Measurements from ENCODE around the gene MACF1.

Gene MACF1

DNA sequence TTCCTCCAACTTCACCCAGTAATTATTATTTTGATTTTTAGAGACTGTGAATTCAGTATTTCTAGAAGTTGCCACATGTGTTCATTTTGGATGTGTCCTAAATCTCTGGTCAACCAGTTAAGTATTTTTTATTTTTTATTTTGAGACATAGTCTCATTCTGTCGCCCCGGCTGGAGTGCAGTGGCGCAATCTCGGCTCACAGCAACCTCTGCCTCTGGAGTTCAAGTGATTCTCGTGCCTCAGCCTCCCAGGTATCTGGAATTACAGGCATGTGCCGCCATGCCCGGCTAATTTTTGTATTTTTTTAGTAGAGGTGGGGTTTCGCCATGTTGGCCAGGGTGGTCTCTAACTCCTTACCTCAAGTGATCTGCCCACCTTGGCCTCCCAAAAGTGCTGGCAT lies 8.0 kb downstream of the MACF1 start:
- Histone ChIP-seq H3K4ac (ENCODE audit: low read depth, low read length) (peak overlapping the region; percentile 58), H2AK5ac (ENCODE audit: low read length) (no peak overlapping the region), H4K8ac (ENCODE audit: low read depth, low read length) (peak overlapping the region; percentile 15), H3K9ac (ENCODE audit: low read length) (no peak overlapping the region), H4K12ac (ENCODE audit: low read depth, low read length) (no peak overlapping the region), H3K27me3 (ENCODE audit: insufficient read depth, low read length) (no peaks in the 10 kb centered on the region), H3K79me1 (ENCODE audit: low read length) (peaks cover 18% of the 10 kb centered on the region), H3K4me3 (ENCODE audit: low read depth, low read length) (no peak overlapping the region), H2AFZ (ENCODE audit: insufficient read depth, low read length, poor library complexity) (no peak overlapping the region), H3K4me1 (ENCODE audit: control insufficient read depth in 1 of 2, insufficient read depth in 2 of 2, low read length in 2 of 2) (peaks cover 21 to 25% of the 10 kb centered on the region in 2 experiments), H3K36me3 (ENCODE audit: control insufficient read depth in 1 of 2, insufficient read depth in 2 of 2, low read length in 2 of 2) (no peaks in the 10 kb centered on the region), H3K23ac (ENCODE audit: low read length) (no peak overlapping the region), H4K91ac (ENCODE audit: low read depth, low read length) (peak overlapping the region; percentile 74), H3K79me2 (ENCODE audit: control insufficient read depth, insufficient read depth, low read length, poor library complexity) (peaks cover 9% of the 10 kb centered on the region), H3K27ac (ENCODE audit: low read depth, low read length) (peak overlapping the region; percentile 88), H3K9me3 (ENCODE audit: insufficient read depth, low read depth, low read length) (peaks cover 2% of the 10 kb centered on the region), H3K4me2 (ENCODE audit: low read length) (no peak overlapping the region), H3K18ac (ENCODE audit: low read length) (no peak overlapping the region), H2BK12ac (ENCODE audit: low read length) (no peak overlapping the region), H2BK5ac (ENCODE audit: low read depth, low read length, poor library complexity) (peak overlapping the region; percentile 78), H2BK120ac (ENCODE audit: insufficient read depth, low read length, poor library complexity) (peak overlapping the region; percentile 97), H3K14ac (ENCODE audit: low read length) (peak overlapping the region; percentile 69)
- peak; percentile 68 for DNase-seq
- WGBS (ENCODE audit: extremely low coverage, insufficient coverage, insufficient read length): no CpG with 5 or more reads among the region's 8 CpGs

- no peak overlapping the region for H3K4ac ChIP-seq (ENCODE audit: low read depth, low read length)
- H2BK120ac ChIP-seq (ENCODE audit: insufficient read depth, low read length, poor library complexity): no peak overlapping the region
- H3K79me1 ChIP-seq (ENCODE audit: low read length): peaks cover 18% of the 10 kb centered on the region
- H4K91ac ChIP-seq (ENCODE audit: low read depth, low read length): peak overlapping the region; percentile 20
- peak; percentile 71 to 87 for DNase-seq
- H4K12ac ChIP-seq (ENCODE audit: low read depth, low read length): no peak overlapping the region
- no peak overlapping the region for H2AFZ ChIP-seq (ENCODE audit: insufficient read depth, low read length, poor library complexity)
- H3K23ac ChIP-seq (ENCODE audit: low read length): no peak overlapping the region
- H3K4me2 ChIP-seq (ENCODE audit: low read length): peak overlapping the region; percentile 52
- H3K18ac ChIP-seq (ENCODE audit: low read length): no peak overlapping the region
- H3K9ac ChIP-seq (ENCODE audit: low read length): no peak overlapping the region
- WGBS (ENCODE audit: extremely low coverage, insufficient coverage, insufficient read length): no CpG with 5 or more reads among the region's 7 CpGs
- peaks cover 10% of the 10 kb centered on the region for H3K79me2 ChIP-seq (ENCODE audit: control insufficient read depth, insufficient read depth, low read length, poor library complexity)
- H4K8ac ChIP-seq (ENCODE audit: low read depth, low read length): no peak overlapping the region
- peak overlapping the region; percentile 53 for H2BK5ac ChIP-seq (ENCODE audit: low read depth, low read length, poor library complexity)
- no peak overlapping the region for H3K14ac ChIP-seq (ENCODE audit: low read length)
- no peak overlapping the region for H2AK5ac ChIP-seq (ENCODE audit: low read length)
- H3K4me3 ChIP-seq (ENCODE audit: low read depth, low read length): no peak overlapping the region
- H3K27ac ChIP-seq (ENCODE audit: low read depth, low read length): peak overlapping the region; percentile 98
- H3K9me3 ChIP-seq (ENCODE audit: insufficient read depth, low read depth, low read length): peaks cover 2% of the 10 kb centered on the region
- H3K27me3 ChIP-seq (ENCODE audit: insufficient read depth, low read length): no peaks in the 10 kb centered on the region
- H3K36me3 ChIP-seq (ENCODE audit: control insufficient read depth in 1 of 2, insufficient read depth in 2 of 2, low read length in 2 of 2): no peaks in the 10 kb centered on the region
- peak overlapping the region; percentile 6 for H2BK12ac ChIP-seq (ENCODE audit: low read length)
- peaks cover 21 to 25% of the 10 kb centered on the region in 2 experiments for H3K4me1 ChIP-seq (ENCODE audit: control insufficient read depth in 1 of 2, insufficient read depth in 2 of 2, low read length in 2 of 2)
These were observed 9.1 kb downstream of the MACF1 start for GRCh38 chr1:39213511-39214002.

GRCh38 chr1:39214021-39214713 lies 9.7 kb downstream of the MACF1 start:
- Histone ChIP-seq H3K14ac (ENCODE audit: low read length) (no peak overlapping the region), H4K8ac (ENCODE audit: low read depth, low read length) (no peak overlapping the region), H2AFZ (ENCODE audit: insufficient read depth, low read length, poor library complexity) (no peak overlapping the region), H3K79me2 (ENCODE audit: control insufficient read depth, insufficient read depth, low read length, poor library complexity) (peaks cover 10% of the 10 kb centered on the region), H4K12ac (ENCODE audit: low read depth, low read length) (no peak overlapping the region), H3K27ac (ENCODE audit: low read depth, low read length) (peak overlapping the region; percentile 98), H3K36me3 (ENCODE audit: control insufficient read depth in 1 of 2, insufficient read depth in 2 of 2, low read length in 2 of 2) (no peaks in the 10 kb centered on the region), H3K4me3 (ENCODE audit: low read depth, low read length) (no peak overlapping the region), H4K91ac (ENCODE audit: low read depth, low read length) (peak overlapping the region; percentile 82), H2BK12ac (ENCODE audit: low read length) (peak overlapping the region; percentile 25), H3K9me3 (ENCODE audit: insufficient read depth, low read depth, low read length) (peaks cover 2% of the 10 kb centered on the region), H3K4me1 (ENCODE audit: control insufficient read depth in 1 of 2, insufficient read depth in 2 of 2, low read length in 2 of 2) (peaks cover 21 to 25% of the 10 kb centered on the region in 2 experiments), H2AK5ac (ENCODE audit: low read length) (no peak overlapping the region), H3K79me1 (ENCODE audit: low read length) (peaks cover 18% of the 10 kb centered on the region), H3K18ac (ENCODE audit: low read length) (no peak overlapping the region), H2BK120ac (ENCODE audit: insufficient read depth, low read length, poor library complexity) (peak overlapping the region; percentile 27), H3K4me2 (ENCODE audit: low read length) (peak overlapping the region; percentile 52), H3K4ac (ENCODE audit: low read depth, low read length) (no peak overlapping the region), H2BK5ac (ENCODE audit: low read depth, low read length, poor library complexity) (peak overlapping the region; percentile 53), H3K27me3 (ENCODE audit: insufficient read depth, low read length) (no peaks in the 10 kb centered on the region), H3K9ac (ENCODE audit: low read length) (no peak overlapping the region), H3K23ac (ENCODE audit: low read length) (no peak overlapping the region)
- DNase-seq: peak; percentile 73 to 92
- no CpG with 5 or more reads among the region's 7 CpGs for WGBS (ENCODE audit: extremely low coverage, insufficient coverage, insufficient read length)

DNA sequence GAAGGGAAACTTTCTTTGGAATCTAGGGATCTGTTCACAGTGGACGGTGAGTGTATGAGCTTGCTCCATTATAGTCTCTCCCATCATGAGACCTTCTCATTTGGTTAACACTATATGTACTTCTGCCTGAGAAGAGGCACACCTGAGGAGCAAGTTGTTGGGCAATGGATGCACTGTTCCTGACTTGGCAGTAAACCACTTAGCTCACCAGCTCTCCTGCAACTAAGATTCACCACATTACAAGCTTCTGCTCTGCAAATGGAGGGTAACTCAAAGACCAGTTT lies 10.2 kb downstream of the MACF1 start:
- H3K36me3 ChIP-seq (ENCODE audit: control insufficient read depth in 1 of 2, insufficient read depth in 2 of 2, low read length in 2 of 2): no peaks in the 10 kb centered on the region
- H3K4me2 ChIP-seq (ENCODE audit: low read length): peak overlapping the region; percentile 52
- H3K79me2 ChIP-seq (ENCODE audit: control insufficient read depth, insufficient read depth, low read length, poor library complexity): peaks cover 10% of the 10 kb centered on the region
- no peak overlapping the region for H3K4me3 ChIP-seq (ENCODE audit: low read depth, low read length)
- H3K14ac ChIP-seq (ENCODE audit: low read length): peak overlapping the region; percentile 85
- no peak overlapping the region for H4K12ac ChIP-seq (ENCODE audit: low read depth, low read length)
- H2AK5ac ChIP-seq (ENCODE audit: low read length): peak overlapping the region; percentile 87
- H2BK120ac ChIP-seq (ENCODE audit: insufficient read depth, low read length, poor library complexity): peak overlapping the region; percentile 27
- DNase-seq: peak in 1 of 2 donors; percentile 40
- H3K23ac ChIP-seq (ENCODE audit: low read length): no peak overlapping the region
- H3K79me1 ChIP-seq (ENCODE audit: low read length): peaks cover 18% of the 10 kb centered on the region
- peak overlapping the region; percentile 78 for H4K8ac ChIP-seq (ENCODE audit: low read depth, low read length)
- H3K9ac ChIP-seq (ENCODE audit: low read length): no peak overlapping the region
- H4K91ac ChIP-seq (ENCODE audit: low read depth, low read length): peak overlapping the region; percentile 82
- H3K4ac ChIP-seq (ENCODE audit: low read depth, low read length): peak overlapping the region; percentile 48
- H2BK5ac ChIP-seq (ENCODE audit: low read depth, low read length, poor library complexity): peak overlapping the region; percentile 24
- no CpG with 5 or more reads among the region's 1 CpG for WGBS (ENCODE audit: extremely low coverage, insufficient coverage, insufficient read length)
- H3K4me1 ChIP-seq (ENCODE audit: control insufficient read depth in 1 of 2, insufficient read depth in 2 of 2, low read length in 2 of 2): peaks cover 21 to 25% of the 10 kb centered on the region in 2 experiments
- H3K9me3 ChIP-seq (ENCODE audit: insufficient read depth, low read depth, low read length): peaks cover 2% of the 10 kb centered on the region
- H2AFZ ChIP-seq (ENCODE audit: insufficient read depth, low read length, poor library complexity): peak overlapping the region; percentile 24
- peak overlapping the region; percentile 93 for H2BK12ac ChIP-seq (ENCODE audit: low read length)
- H3K27ac ChIP-seq (ENCODE audit: low read depth, low read length): peak overlapping the region; percentile 98
- no peak overlapping the region for H3K18ac ChIP-seq (ENCODE audit: low read length)
- no peaks in the 10 kb centered on the region for H3K27me3 ChIP-seq (ENCODE audit: insufficient read depth, low read length)
